HL-60 (cell line): ENCODE data around the gene ZNF2.

Experiments
- POLR2AphosphoS5 ChIP-seq: IDR thresholded peaks from 2 replicates; pipeline ENCODE4 v1.6.1; 2012; ENCODE audit warnings: low read depth
- TF ChIP-seq, protein P1 (sequence below): IDR thresholded peaks from one replicate; pipeline ENCODE4 v1.5.1; 2011; ENCODE audit warnings: low read length, control low read depth, inconsistent platforms; ENCODE audit not compliant: insufficient read depth
- TF ChIP-seq, protein P2 (sequence below): IDR thresholded peaks from 2 replicates; pipeline ENCODE4 v1.6.1; 2012; ENCODE audit warnings: low read depth; ENCODE audit not compliant: insufficient replicate concordance

DNA sequence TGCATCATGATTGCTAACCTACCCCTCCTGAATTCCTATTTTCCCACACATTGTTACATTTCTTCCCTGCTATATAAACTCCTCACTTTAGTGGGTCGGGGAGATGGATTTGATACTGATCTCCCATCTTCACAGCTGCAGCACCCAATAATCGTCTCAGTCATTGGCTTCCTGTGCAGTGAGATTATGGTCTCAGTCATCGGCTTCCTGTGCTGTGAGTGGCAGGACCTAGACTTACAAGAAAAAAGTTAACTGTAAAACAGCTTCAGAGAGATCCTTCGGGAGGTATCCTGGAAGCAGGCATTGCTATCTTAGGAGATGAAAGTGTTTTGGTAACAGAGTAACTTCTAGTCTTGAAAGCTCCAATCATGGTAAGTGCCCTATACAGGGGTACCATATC is 38.3 kb downstream of the ZNF2 start:
- TF ChIP-seq POLR2AphosphoS5: no peak
- TF ChIP-seq, protein P1, sequence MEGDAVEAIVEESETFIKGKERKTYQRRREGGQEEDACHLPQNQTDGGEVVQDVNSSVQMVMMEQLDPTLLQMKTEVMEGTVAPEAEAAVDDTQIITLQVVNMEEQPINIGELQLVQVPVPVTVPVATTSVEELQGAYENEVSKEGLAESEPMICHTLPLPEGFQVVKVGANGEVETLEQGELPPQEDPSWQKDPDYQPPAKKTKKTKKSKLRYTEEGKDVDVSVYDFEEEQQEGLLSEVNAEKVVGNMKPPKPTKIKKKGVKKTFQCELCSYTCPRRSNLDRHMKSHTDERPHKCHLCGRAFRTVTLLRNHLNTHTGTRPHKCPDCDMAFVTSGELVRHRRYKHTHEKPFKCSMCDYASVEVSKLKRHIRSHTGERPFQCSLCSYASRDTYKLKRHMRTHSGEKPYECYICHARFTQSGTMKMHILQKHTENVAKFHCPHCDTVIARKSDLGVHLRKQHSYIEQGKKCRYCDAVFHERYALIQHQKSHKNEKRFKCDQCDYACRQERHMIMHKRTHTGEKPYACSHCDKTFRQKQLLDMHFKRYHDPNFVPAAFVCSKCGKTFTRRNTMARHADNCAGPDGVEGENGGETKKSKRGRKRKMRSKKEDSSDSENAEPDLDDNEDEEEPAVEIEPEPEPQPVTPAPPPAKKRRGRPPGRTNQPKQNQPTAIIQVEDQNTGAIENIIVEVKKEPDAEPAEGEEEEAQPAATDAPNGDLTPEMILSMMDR: no peak
- TF ChIP-seq, protein P2, sequence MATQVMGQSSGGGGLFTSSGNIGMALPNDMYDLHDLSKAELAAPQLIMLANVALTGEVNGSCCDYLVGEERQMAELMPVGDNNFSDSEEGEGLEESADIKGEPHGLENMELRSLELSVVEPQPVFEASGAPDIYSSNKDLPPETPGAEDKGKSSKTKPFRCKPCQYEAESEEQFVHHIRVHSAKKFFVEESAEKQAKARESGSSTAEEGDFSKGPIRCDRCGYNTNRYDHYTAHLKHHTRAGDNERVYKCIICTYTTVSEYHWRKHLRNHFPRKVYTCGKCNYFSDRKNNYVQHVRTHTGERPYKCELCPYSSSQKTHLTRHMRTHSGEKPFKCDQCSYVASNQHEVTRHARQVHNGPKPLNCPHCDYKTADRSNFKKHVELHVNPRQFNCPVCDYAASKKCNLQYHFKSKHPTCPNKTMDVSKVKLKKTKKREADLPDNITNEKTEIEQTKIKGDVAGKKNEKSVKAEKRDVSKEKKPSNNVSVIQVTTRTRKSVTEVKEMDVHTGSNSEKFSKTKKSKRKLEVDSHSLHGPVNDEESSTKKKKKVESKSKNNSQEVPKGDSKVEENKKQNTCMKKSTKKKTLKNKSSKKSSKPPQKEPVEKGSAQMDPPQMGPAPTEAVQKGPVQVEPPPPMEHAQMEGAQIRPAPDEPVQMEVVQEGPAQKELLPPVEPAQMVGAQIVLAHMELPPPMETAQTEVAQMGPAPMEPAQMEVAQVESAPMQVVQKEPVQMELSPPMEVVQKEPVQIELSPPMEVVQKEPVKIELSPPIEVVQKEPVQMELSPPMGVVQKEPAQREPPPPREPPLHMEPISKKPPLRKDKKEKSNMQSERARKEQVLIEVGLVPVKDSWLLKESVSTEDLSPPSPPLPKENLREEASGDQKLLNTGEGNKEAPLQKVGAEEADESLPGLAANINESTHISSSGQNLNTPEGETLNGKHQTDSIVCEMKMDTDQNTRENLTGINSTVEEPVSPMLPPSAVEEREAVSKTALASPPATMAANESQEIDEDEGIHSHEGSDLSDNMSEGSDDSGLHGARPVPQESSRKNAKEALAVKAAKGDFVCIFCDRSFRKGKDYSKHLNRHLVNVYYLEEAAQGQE: no peak
